HepG2 (cell line): Measurements from ENCODE around the gene ELF1. TPM values are rescaled to one million over a fixed set of nuclear protein-coding genes. Genes with fewer than 3 reads are reported as not detected.

Source experiments
- ATAC-seq: fragments of 200-7000 bp; cut with Tn5 transposase; 3 replicates; pipeline ENCODE4 v1.9.1; 2020; ENCODE audit warnings: mild to moderate bottlenecking, moderate library complexity
- BruUV-seq: library from RNA; stranded (reverse); fragments of 400-500 nt; replicated peaks from 2 replicates; lab custom pipeline; 2021; lab: Mats Ljungman, UMichigan
- CTCF ChIA-PET: fragments of 300-600 bp; formaldehyde crosslinking; extraction: SDS; loops from one replicate; lab custom pipeline; 2021; ENCODE audit warnings: low total read pairs, inconsistent platforms, low intra/inter-chr PET ratio; lab: Yijun Ruan, JAX
- POLR2A ChIA-PET: fragments of 350-600 bp; sonication (Branson Sonifier 250); formaldehyde crosslinking; loops from one replicate; lab custom pipeline; 2020; ENCODE audit warnings: antibody characterized with exemption, inconsistent platforms; lab: Yijun Ruan, JAX
- DNase-seq: peaks from one replicate; pipeline ENCODE4 v3.0.0-alpha.2; 2015; ENCODE audit warnings: low spot score
- FAIRE-seq: peaks from 3 replicates; lab custom pipeline; 2011; peaks lifted over from hg19 to GRCh38; lab: Jason Lieb, UNC
- H2AFZ ChIP-seq: one replicate; pipeline ENCODE4 v1.6.1; 2011; ENCODE audit warnings: low read length, inconsistent platforms
- H3K27ac ChIP-seq: fragments of 300-600 bp; 3 replicates; pipeline ENCODE4 v1.8.0; 2011; ENCODE audit warnings: mixed run types, mild to moderate bottlenecking, mixed read lengths, low read length, inconsistent platforms; ENCODE audit not compliant: insufficient read depth; ENCODE audit errors: extremely low read length
- H3K27me3 ChIP-seq, 2 experiments: fragments of 200-600 bp in 1 of 2; 2 replicates in 1 of 2; 3 replicates in 1 of 2; pipeline versions ENCODE4 v1.6.0 to v1.8.0; 2011; ENCODE audit warnings: low read length in 2 of 2, mild to moderate bottlenecking in 2 of 2, moderate library complexity in 2 of 2, inconsistent platforms in 1 of 2; ENCODE audit not compliant: insufficient read depth in 2 of 2, control insufficient read depth in 1 of 2
- H3K36me3 ChIP-seq, 2 experiments: fragments of 200-600 bp in 1 of 2; replicated peaks in 1 of 2; 2 replicates in 1 of 2; 3 replicates in 1 of 2; pipeline versions ENCODE4 v1.5.1 to v1.8.0; 2011; ENCODE audit warnings: low read length in 2 of 2, inconsistent platforms in 1 of 2; ENCODE audit not compliant: insufficient read depth in 2 of 2, control insufficient read depth in 1 of 2
- H3K4me1 ChIP-seq: 2 replicates; pipeline ENCODE4 v1.5.1; 2012; ENCODE audit warnings: low read length, inconsistent platforms; ENCODE audit not compliant: insufficient read depth
- H3K4me2 ChIP-seq: 2 replicates; pipeline ENCODE4 v1.6.0; 2011; ENCODE audit warnings: low read depth, low read length, inconsistent platforms
- H3K4me3 ChIP-seq, 3 experiments: fragments of 200-600 bp in 1 of 3; sonication (generic), shearing (Covaris generic) in 1 of 3; replicated peaks in 1 of 3; 2 replicates each; pipeline ENCODE4 v1.5.1; 2011 to 2016; ENCODE audit warnings: low read length in 3 of 3, inconsistent platforms in 2 of 3, low read depth in 2 of 3, mild to moderate bottlenecking in 2 of 3, control low read depth in 1 of 3, mixed read lengths in 1 of 3; ENCODE audit not compliant: insufficient read depth in 1 of 3
- H3K79me2 ChIP-seq: one replicate; pipeline ENCODE4 v1.6.1; 2011; ENCODE audit warnings: low read length, inconsistent platforms; ENCODE audit not compliant: insufficient read depth
- H3K9ac ChIP-seq: 2 replicates; pipeline ENCODE4 v1.6.0; 2011; ENCODE audit warnings: mild to moderate bottlenecking, low read depth, low read length, inconsistent platforms; ENCODE audit not compliant: insufficient read depth
- H3K9me3 ChIP-seq: 2 replicates; pipeline ENCODE4 v1.5.1; 2012; ENCODE audit warnings: mild to moderate bottlenecking, low read length
- H4K20me1 ChIP-seq: 2 replicates; pipeline ENCODE4 v1.6.0; 2011; ENCODE audit warnings: inconsistent platforms, mild to moderate bottlenecking, low read length, moderate library complexity; ENCODE audit not compliant: insufficient read depth
- CREM ChIP-seq, 2 experiments: sonication (generic) in 1 of 2; formaldehyde crosslinking in 1 of 2; IDR thresholded peaks; 2 replicates each; pipeline versions ENCODE4 v1.4.0 to v1.6.1; 2016 to 2020; ENCODE audit warnings: antibody characterized with exemption in 1 of 2, mild to moderate bottlenecking in 1 of 2, missing genetic modification reagents in 1 of 2
- DMAP1 ChIP-seq: IDR thresholded peaks from 2 replicates; pipeline ENCODE4 v1.6.1; 2016
- EP300 ChIP-seq, 3 experiments: sonication (generic) in 1 of 3; formaldehyde crosslinking in 1 of 3; IDR thresholded peaks; 2 replicates each; pipeline versions ENCODE4 v1.5.1 to v1.6.1; 2011 to 2020; ENCODE audit warnings: low read depth in 2 of 3, low read length in 2 of 3, borderline replicate concordance in 1 of 3, improper control_type of control experiment in 1 of 3, mild to moderate bottlenecking in 1 of 3, missing genetic modification reagents in 1 of 3, moderate library complexity in 1 of 3
- FOSL2 ChIP-seq: sonication (generic); formaldehyde crosslinking; IDR thresholded peaks from 2 replicates; pipeline ENCODE4 v1.4.0; 2020; ENCODE audit warnings: missing genetic modification reagents
- GTF2F1 ChIP-seq: fragments of 150-350 bp; IDR thresholded peaks from 2 replicates; pipeline ENCODE4 v1.6.1; 2014; ENCODE audit warnings: low read length
- HMG20A ChIP-seq: IDR thresholded peaks from 2 replicates; pipeline ENCODE4 v1.6.1; 2016; ENCODE audit warnings: borderline replicate concordance
- LCORL ChIP-seq, 2 experiments: fragments of 450-650 bp in 1 of 2; sonication (generic) in 1 of 2; formaldehyde crosslinking in 1 of 2; IDR thresholded peaks; 2 replicates each; pipeline versions ENCODE4 v1.5.0 to v1.6.1; 2017 to 2020; ENCODE audit warnings: antibody characterized with exemption in 1 of 2, missing genetic modification reagents in 1 of 2
- PCBP1 ChIP-seq: fragments of 200-400 bp; formaldehyde crosslinking; IDR thresholded peaks from 2 replicates; pipeline ENCODE4 v1.6.1; 2017; ENCODE audit warnings: mild to moderate bottlenecking, low read depth, low read length, borderline replicate concordance
- PHF8 ChIP-seq: sonication (generic); formaldehyde crosslinking; IDR thresholded peaks from 2 replicates; pipeline ENCODE4 v1.5.0; 2020; ENCODE audit warnings: missing genetic modification reagents
- POGZ ChIP-seq: sonication (generic); formaldehyde crosslinking; IDR thresholded peaks from 2 replicates; pipeline ENCODE4 v1.4.0; 2020; ENCODE audit warnings: mild to moderate bottlenecking, missing genetic modification reagents
- RXRA ChIP-seq: sonication (generic); formaldehyde crosslinking; IDR thresholded peaks from 2 replicates; pipeline ENCODE4 v1.5.1; 2020; ENCODE audit warnings: missing genetic modification reagents
- SAP130 ChIP-seq: IDR thresholded peaks from 2 replicates; pipeline ENCODE4 v1.6.1; 2016; ENCODE audit warnings: low read depth
- TBX3 ChIP-seq: fragments of 450-650 bp; IDR thresholded peaks from 2 replicates; pipeline ENCODE4 v1.6.1; 2017; ENCODE audit warnings: antibody characterized with exemption, mild to moderate bottlenecking, inconsistent platforms, borderline replicate concordance
- ZNF33A ChIP-seq: sonication (generic); formaldehyde crosslinking; IDR thresholded peaks from 2 replicates; pipeline ENCODE4 v1.5.1; 2020; ENCODE audit warnings: missing genetic modification reagents, mild to moderate bottlenecking, moderate library complexity, borderline replicate concordance
- ZNF720 ChIP-seq: sonication (generic); formaldehyde crosslinking; IDR thresholded peaks from 2 replicates; pipeline ENCODE4 v1.4.0; 2020; ENCODE audit warnings: missing genetic modification reagents
- WGBS: methylation state at CpG from one replicate; pipeline ENCODE4 v1.1.6; 2017; ENCODE audit warnings: low lambda C conversion rate; 5-methylcytosine and 5-hydroxymethylcytosine counted together
- in situ Hi-C: cut with HindIII; loops from 2 replicates; pipeline ENCODE4 v1.10.0; 2017; ENCODE audit warnings: low pct_unique_long_range_greater_than_20kb; ENCODE audit not compliant: extremely low pct_ligation_motif_present
- intact Hi-C: fragments of 100-400 bp; cut with micrococcal nuclease; formaldehyde crosslinking; loops from one replicate; pipeline ENCODE4 v1.10.0; 2022; ENCODE audit not compliant: unreplicated experiment
- polyA plus RNA-seq, 8 experiments: library from polyadenylated mRNA; depleted of rRNA in 3 of 8; stranded (reverse) in 7 of 8; unstranded in 1 of 8; fragments of >200 nt; fragmentation: Illumina TruSeq in 4 of 8; extraction: Trizol in 4 of 8; gene quantifications; 2 replicates each; pipeline versions ENCODE4 v1.2.1 to v1.2.3, GENCODE V29; 2011 to 2016; ENCODE audit warnings: low read depth in 4 of 8, missing spikeins in 1 of 8, mixed read lengths in 1 of 8; ENCODE audit not compliant: insufficient read depth in 1 of 8
- total RNA-seq, 5 experiments: library from RNA; depleted of rRNA; stranded (reverse); fragments of >200 nt; fragmentation: Illumina TruSeq; extraction: Trizol; gene quantifications; 2 replicates each; pipeline ENCODE4 v1.2.3, GENCODE V29; 2016; ENCODE audit warnings: low read depth in 1 of 5
- TF ChIP-seq, protein P1 (sequence below): sonication (generic); formaldehyde crosslinking; IDR thresholded peaks from 2 replicates; pipeline ENCODE4 v1.8.0; 2022; ENCODE audit warnings: missing genetic modification reagents, low read depth, mild to moderate bottlenecking, borderline replicate concordance
- TF ChIP-seq, protein P2 (sequence below): sonication (generic); formaldehyde crosslinking; IDR thresholded peaks from 2 replicates; pipeline ENCODE4 v1.8.0; 2022; ENCODE audit warnings: mild to moderate bottlenecking, missing genetic modification reagents, moderate library complexity
- TF ChIP-seq, protein P3 (sequence below): sonication (generic); formaldehyde crosslinking; IDR thresholded peaks from 2 replicates; pipeline ENCODE4 v1.8.1; 2022; ENCODE audit warnings: mild to moderate bottlenecking, missing genetic modification reagents

The ELF1 gene
- total and polyA plus RNA-seq, 2 of the 13 experiments (the other 11 are each of a cell fraction or from before 2014, with no cell fraction given) = 24.6 to 71.5 TPM

DNA sequence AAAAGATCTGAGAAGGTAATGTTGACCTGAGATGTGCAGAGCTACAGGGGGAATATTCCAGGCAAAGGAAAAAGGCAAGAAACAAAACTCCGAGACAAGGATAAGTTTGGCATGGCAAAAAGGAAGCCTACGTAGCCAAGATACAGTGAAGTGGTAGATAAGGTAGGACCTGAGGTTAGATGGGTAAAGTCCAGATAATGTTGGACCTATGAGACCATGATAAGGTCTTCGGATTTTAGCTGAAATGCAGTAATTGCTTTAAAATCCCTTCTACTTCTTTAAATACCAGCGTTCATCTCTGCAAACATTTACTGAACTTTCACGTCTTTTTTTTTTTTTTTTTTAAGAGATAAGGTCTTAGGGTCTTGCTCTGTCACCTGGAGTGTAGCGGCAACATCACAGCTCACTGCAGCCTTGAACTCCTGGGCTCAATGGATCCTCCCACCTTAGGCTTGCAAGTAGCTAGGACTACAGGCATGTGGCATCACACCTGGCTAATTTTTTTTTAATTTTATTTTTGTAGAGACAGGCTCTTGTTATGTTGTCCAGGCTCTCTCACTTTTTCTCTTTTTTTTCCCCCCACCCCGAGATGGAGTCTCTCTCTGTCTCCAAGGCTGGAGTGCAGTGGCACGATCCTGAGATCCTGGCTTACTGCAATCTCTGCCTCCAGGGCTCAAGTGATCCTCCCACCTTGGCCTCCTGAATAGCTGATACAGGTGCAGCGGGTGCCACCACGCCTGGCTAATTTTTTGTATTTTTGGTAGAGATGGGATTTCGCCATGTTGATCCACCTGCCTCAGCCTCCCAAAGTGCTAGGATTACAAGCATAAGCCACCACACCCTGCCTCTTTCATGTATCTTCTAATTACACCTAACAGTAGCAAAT lies 38.0 kb upstream of the ELF1 start:
- peaks cover 70% of the 10 kb centered on the region for H3K4me1 ChIP-seq
- intact Hi-C loops = loop anchor here (5.0 kb wide), 1 partner anchor 40 kb away; the partner anchor contains the start of gene ELF1
- POLR2A ChIA-PET = interaction anchor here (0.9 to 1.0 kb wide), 2 partner anchors 37 to 48 kb away, joined by 3 to 4 read pairs; no protein-coding TSS in a partner anchor
- FAIRE-seq (peak; percentile 59), DNase-seq (peak; percentile 63), ATAC-seq (no peak)
- peak overlapping the region; percentile 14 for H3K9ac ChIP-seq
- no peaks in the 10 kb centered on the region for H3K36me3 ChIP-seq
- H4K20me1 ChIP-seq = peaks cover 53% of the 10 kb centered on the region
- H3K9me3 ChIP-seq = no peaks in the 10 kb centered on the region
- H3K27ac ChIP-seq = peak overlapping the region; percentile 98
- H3K4me2 ChIP-seq = peak overlapping the region; percentile 86
- BruUV-seq = no TSS peak
- 22% methylated on average over 11 of the region's 11 CpGs for WGBS
- CTCF ChIA-PET = no interaction called here
- peaks cover 92% of the 10 kb centered on the region for H3K79me2 ChIP-seq
- no peak overlapping the region for H2AFZ ChIP-seq
- no peaks in the 10 kb centered on the region; a peak in 1 of 5 replicates for H3K27me3 ChIP-seq
- H3K4me3 ChIP-seq = peak overlapping the region in 2 of 3 experiments; percentile 1 to 90; a peak in 3 of 6 replicates
- in situ Hi-C loops = loop anchor here (10.0 kb wide), 1 partner anchor 82 kb away; no protein-coding TSS in a partner anchor
- TF ChIP-seq DMAP1 (CRISPR knock-in tag) = no peak
- no peak for TF ChIP-seq TBX3
- no peak for TF ChIP-seq LCORL (IDR thresholded peaks at IDR 0.05)
- 0 out of 2 replicates have a peak, but pooled peaks have one; percentile 13 for TF ChIP-seq LCORL (CRISPR knock-in tag; IDR thresholded peaks at IDR 0.05)
- TF ChIP-seq ZNF720 (CRISPR knock-in tag) = no peak
- TF ChIP-seq, protein P1, sequence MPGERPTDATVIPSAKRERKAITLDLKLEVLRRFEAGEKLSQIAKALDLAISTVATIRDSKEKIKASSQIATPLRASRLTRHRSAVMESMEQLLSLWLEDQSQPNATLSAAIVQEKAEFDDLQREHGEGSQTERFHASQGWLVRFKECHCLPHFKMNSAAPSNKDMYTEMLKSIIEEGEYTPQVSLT (CRISPR knock-in tag) = no peak
- peak; percentile 51; the same call in 1 of the 2 replicates for TF ChIP-seq RXRA (CRISPR knock-in tag)
- peak; percentile 44; the same call in 1 of the 2 replicates for TF ChIP-seq CREM (IDR thresholded peaks at IDR 0.05)
- no peak for TF ChIP-seq CREM (CRISPR knock-in tag; IDR thresholded peaks at IDR 0.05)
- TF ChIP-seq EP300 (IDR thresholded peaks at IDR 0.05; ENCODE audit: low read depth in 2 of 2, low read length in 2 of 2) = peak in 1 of 2 experiments; percentile 63; a peak in 2 of 4 replicates
- no peak for TF ChIP-seq EP300 (CRISPR knock-in tag; IDR thresholded peaks at IDR 0.05; ENCODE audit: borderline replicate concordance)
- TF ChIP-seq ZNF33A (CRISPR knock-in tag) = no peak
- TF ChIP-seq, protein P2, sequence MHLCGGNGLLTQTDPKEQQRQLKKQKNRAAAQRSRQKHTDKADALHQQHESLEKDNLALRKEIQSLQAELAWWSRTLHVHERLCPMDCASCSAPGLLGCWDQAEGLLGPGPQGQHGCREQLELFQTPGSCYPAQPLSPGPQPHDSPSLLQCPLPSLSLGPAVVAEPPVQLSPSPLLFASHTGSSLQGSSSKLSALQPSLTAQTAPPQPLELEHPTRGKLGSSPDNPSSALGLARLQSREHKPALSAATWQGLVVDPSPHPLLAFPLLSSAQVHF (CRISPR knock-in tag) = no peak
- TF ChIP-seq GTF2F1 = no peak
- TF ChIP-seq SAP130 (CRISPR knock-in tag) = peak; percentile 35; the same call in 1 of the 2 replicates
- peak; percentile 22; the same call in 1 of the 2 replicates for TF ChIP-seq POGZ
- TF ChIP-seq HMG20A (CRISPR knock-in tag) = no peak
- TF ChIP-seq FOSL2 (CRISPR knock-in tag) = 0 out of 2 replicates have a peak, but pooled peaks have one; percentile 19
- no peak for TF ChIP-seq PCBP1
- TF ChIP-seq, protein P3, sequence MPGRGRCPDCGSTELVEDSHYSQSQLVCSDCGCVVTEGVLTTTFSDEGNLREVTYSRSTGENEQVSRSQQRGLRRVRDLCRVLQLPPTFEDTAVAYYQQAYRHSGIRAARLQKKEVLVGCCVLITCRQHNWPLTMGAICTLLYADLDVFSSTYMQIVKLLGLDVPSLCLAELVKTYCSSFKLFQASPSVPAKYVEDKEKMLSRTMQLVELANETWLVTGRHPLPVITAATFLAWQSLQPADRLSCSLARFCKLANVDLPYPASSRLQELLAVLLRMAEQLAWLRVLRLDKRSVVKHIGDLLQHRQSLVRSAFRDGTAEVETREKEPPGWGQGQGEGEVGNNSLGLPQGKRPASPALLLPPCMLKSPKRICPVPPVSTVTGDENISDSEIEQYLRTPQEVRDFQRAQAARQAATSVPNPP (CRISPR knock-in tag) = no peak
- no peak for TF ChIP-seq PHF8
